GM06990 (cell line): ENCODE results near the gene HIVEP2.

Experiments used
- DNase-seq: peaks from one replicate; pipeline ENCODE4 v3.0.0-alpha.2; 2011; ENCODE audit not compliant: insufficient read length; ENCODE audit errors: extremely low read depth
- H3K27me3 ChIP-seq: replicated peaks from 2 replicates; pipeline ENCODE4 v1.6.0; 2011; ENCODE audit warnings: low read length; ENCODE audit not compliant: control insufficient read depth, insufficient read depth
- H3K36me3 ChIP-seq: 2 replicates; pipeline ENCODE4 v1.5.1; 2011; ENCODE audit warnings: low read length; ENCODE audit not compliant: control insufficient read depth, insufficient read depth
- H3K4me3 ChIP-seq: replicated peaks from 2 replicates; pipeline ENCODE4 v1.5.1; 2011; ENCODE audit warnings: low read depth, mild to moderate bottlenecking, control low read depth, low read length
- CTCF ChIP-seq: IDR thresholded peaks from 2 replicates; pipeline ENCODE4 v1.5.1; 2011; ENCODE audit warnings: low read length, control low read depth, mild to moderate bottlenecking, inconsistent platforms; ENCODE audit not compliant: insufficient read depth, poor library complexity, severe bottlenecking

The HIVEP2 gene

GRCh38 chr6:142952614-142953013 lies 7.6 kb upstream of the HIVEP2 start:
- TF ChIP-seq CTCF, result no peak
- H3K4me3 ChIP-seq, result no peak overlapping the region
- H3K27me3 ChIP-seq, result no peaks in the 10 kb centered on the region
- DNase-seq, result peak; percentile 47
- H3K36me3 ChIP-seq, result no peaks in the 10 kb centered on the region

GRCh38 chr6:142950291-142950690 lies 5.3 kb upstream of the HIVEP2 start:
- no peak for DNase-seq

GRCh38 chr6:142947714-142948480 lies 2.9 kb upstream of the HIVEP2 start:
- H3K36me3 ChIP-seq, result no peaks in the 10 kb centered on the region
- H3K27me3 ChIP-seq, result no peaks in the 10 kb centered on the region
- no peak for TF ChIP-seq CTCF
- peak overlapping the region; percentile 74 for H3K4me3 ChIP-seq
- DNase-seq, result no peak

More at GRCh38 chr6:142950291-142950690, 5.3 kb upstream of the HIVEP2 start:
- Histone ChIP-seq H3K27me3 (no peaks in the 10 kb centered on the region), H3K4me3 (no peak overlapping the region), H3K36me3 (no peaks in the 10 kb centered on the region)
- TF ChIP-seq CTCF, result no peak

- peak; percentile 88 for DNase-seq
- no peaks in the 10 kb centered on the region for H3K36me3 ChIP-seq
- TF ChIP-seq CTCF, result no peak
Measured at GRCh38 chr6:142946924-142947713, 2.1 kb upstream of the HIVEP2 start.

GRCh38 chr6:142946181-142946923 lies 1.4 kb upstream of the HIVEP2 start:
- Histone ChIP-seq H3K36me3 (no peaks in the 10 kb centered on the region), H3K4me3 (peak overlapping the region; percentile 74), H3K27me3 (no peaks in the 10 kb centered on the region)
- no peak for TF ChIP-seq CTCF
- peak; percentile 88 for DNase-seq

More at GRCh38 chr6:142946924-142947713, 2.1 kb upstream of the HIVEP2 start:
- Histone ChIP-seq H3K27me3 (no peaks in the 10 kb centered on the region), H3K4me3 (peak overlapping the region; percentile 74)
